GM12878 (cell line): Measurements from ENCODE around the gene ATG4A. TPM values are rescaled to one million over a fixed set of nuclear protein-coding genes. Genes with fewer than 3 reads are reported as not detected.

Source experiments
- ATAC-seq: fragments of 200-7000 bp; cut with Tn5 transposase; 3 replicates; pipeline ENCODE4 v1.9.1; 2020; ENCODE audit warnings: mild to moderate bottlenecking, moderate library complexity
- BruUV-seq: library from RNA; stranded (reverse); fragments of 400-500 nt; replicated peaks from 2 replicates; lab custom pipeline; 2021; lab: Mats Ljungman, UMichigan
- CTCF ChIA-PET: fragments of 300-600 bp; sonication (Branson Sonifier 250); formaldehyde crosslinking; extraction: SDS; loops from one replicate; lab custom pipeline; 2021; ENCODE audit warnings: inconsistent platforms; lab: Yijun Ruan, JAX
- POLR2A ChIA-PET: fragments of 350-600 bp; formaldehyde crosslinking; extraction: SDS; loops from one replicate; lab custom pipeline; 2021; ENCODE audit warnings: inconsistent platforms; lab: Charles Lee
- RAD21 ChIA-PET: fragments of 300-600 bp; sonication (Branson Sonifier 250); formaldehyde crosslinking; loops from one replicate; lab custom pipeline; 2023; ENCODE audit warnings: antibody characterized with exemption; ENCODE audit not compliant: unreplicated experiment; lab: Charles Lee
- SMC1A ChIA-PET: fragments of 300-600 bp; sonication (Branson Sonifier 250); formaldehyde crosslinking; loops from one replicate; lab custom pipeline; 2023; ENCODE audit not compliant: unreplicated experiment, uncharacterized antibody; lab: Charles Lee
- DNase-seq: peaks from one replicate; pipeline ENCODE4 v3.0.0-alpha.2; 2011; ENCODE audit warnings: low read depth, low spot score
- FAIRE-seq: peaks from 3 replicates; lab custom pipeline; 2011; peaks lifted over from hg19 to GRCh38; lab: Jason Lieb, UNC
- H2AFZ ChIP-seq: 2 replicates; pipeline ENCODE4 v1.6.0; 2011; ENCODE audit warnings: low read depth, low read length, control low read depth; ENCODE audit not compliant: control insufficient read depth
- H3K27ac ChIP-seq: 2 replicates; pipeline ENCODE4 v1.5.1; 2011; ENCODE audit warnings: control low read depth; ENCODE audit not compliant: control insufficient read depth, insufficient read depth
- H3K27me3 ChIP-seq, 2 experiments: replicated peaks in 1 of 2; 2 replicates each; pipeline versions ENCODE4 v1.6.0 to v1.6.1; 2011; ENCODE audit warnings: low read length in 1 of 2; ENCODE audit not compliant: control insufficient read depth in 2 of 2, insufficient read depth in 2 of 2
- H3K36me3 ChIP-seq, 2 experiments: 2 replicates each; pipeline ENCODE4 v1.5.1; 2011; ENCODE audit warnings: low read length in 1 of 2; ENCODE audit not compliant: control insufficient read depth in 2 of 2, insufficient read depth in 2 of 2
- H3K4me1 ChIP-seq: 2 replicates; pipeline ENCODE4 v1.6.1; 2011; ENCODE audit warnings: mild to moderate bottlenecking, low read length, moderate library complexity, mixed read lengths; ENCODE audit not compliant: control insufficient read depth, insufficient read depth
- H3K4me2 ChIP-seq: 2 replicates; pipeline ENCODE4 v1.6.0; 2011; ENCODE audit warnings: control low read depth; ENCODE audit not compliant: control insufficient read depth, insufficient read depth
- H3K4me3 ChIP-seq: fragments of 200-600 bp; sonication (generic); 2 replicates; pipeline ENCODE4 v1.5.1; 2016
- H3K79me2 ChIP-seq: 2 replicates; pipeline ENCODE4 v1.6.0; 2011; ENCODE audit warnings: low read length; ENCODE audit not compliant: control insufficient read depth, insufficient read depth
- H3K9ac ChIP-seq: 2 replicates; pipeline ENCODE4 v1.8.0; 2011; ENCODE audit warnings: low read length, control low read depth, mixed read lengths; ENCODE audit not compliant: control insufficient read depth, insufficient read depth
- H3K9me3 ChIP-seq: replicated peaks from 3 replicates; pipeline ENCODE4 v1.5.1; 2011; ENCODE audit warnings: mild to moderate bottlenecking, low read length; ENCODE audit not compliant: control insufficient read depth, insufficient read depth
- H4K20me1 ChIP-seq: 2 replicates; pipeline ENCODE4 v1.6.0; 2011; ENCODE audit not compliant: control insufficient read depth, insufficient read depth
- CTCF ChIP-seq, 3 experiments: IDR thresholded peaks in 2 of 3; conservative IDR thresholded peaks in 1 of 3; 2 replicates each; pipeline ENCODE4 v1.5.1; 2011; ENCODE audit warnings: low read depth in 3 of 3, low read length in 3 of 3, mild to moderate bottlenecking in 3 of 3, control low read depth in 2 of 3, moderate library complexity in 2 of 3, inconsistent platforms in 1 of 3, mixed read lengths in 1 of 3; ENCODE audit not compliant: control insufficient read depth in 2 of 3, insufficient read depth in 1 of 3; ENCODE audit errors: extremely low read depth in 1 of 3
- ESRRA ChIP-seq: IDR thresholded peaks from 2 replicates; pipeline ENCODE4 v1.6.1; 2012; ENCODE audit warnings: mild to moderate bottlenecking, low read length, improper control_type of control experiment
- RAD21 ChIP-seq: IDR thresholded peaks from 2 replicates; pipeline ENCODE4 v1.6.1; 2011; ENCODE audit warnings: mild to moderate bottlenecking, low read depth, low read length, moderate library complexity; ENCODE audit not compliant: insufficient read depth
- SMC3 ChIP-seq: IDR thresholded peaks from 2 replicates; pipeline ENCODE4 v1.6.1; 2011; ENCODE audit warnings: low read length, improper control_type of control experiment, borderline replicate concordance
- WGBS: methylation state at CpG from one replicate; pipeline ENCODE4 v1.1.6; 2016; ENCODE audit warnings: low lambda C conversion rate; ENCODE audit not compliant: insufficient replicate concordance, insufficient coverage; ENCODE audit errors: missing lambda C conversion rate; 5-methylcytosine and 5-hydroxymethylcytosine counted together
- in situ Hi-C: fragments of 300-500 bp; cut with MboI; formaldehyde crosslinking; loops from 9 replicates; pipeline ENCODE4 v1.14.3; 2018; ENCODE audit warnings: mixed read lengths
- intact Hi-C: fragments of 100-400 bp; cut with micrococcal nuclease; formaldehyde crosslinking; loops from one replicate; pipeline ENCODE4 v1.14.2; 2022; ENCODE audit not compliant: unreplicated experiment
- polyA plus RNA-seq, 11 experiments: library from polyadenylated mRNA; depleted of rRNA in 4 of 11; unstranded in 6 of 11; stranded (reverse) in 5 of 11; fragments of >200 nt; fragmentation: Nextera tagmentation in 4 of 11; fragmentation: Illumina TruSeq in 1 of 11; extraction: Ambion mirVana in 4 of 11; extraction: Trizol in 1 of 11; gene quantifications; 1 replicate in 1 of 11; 2 replicates in 10 of 11; pipeline versions ENCODE4 v1.2.1 to v1.2.3, GENCODE V29; 2011 to 2016; ENCODE audit warnings: inconsistent platforms in 2 of 11, missing spikeins in 2 of 11, low read depth in 1 of 11
- total RNA-seq, 4 experiments: library from RNA; depleted of rRNA in 3 of 4; stranded (reverse); fragments of >200 nt in 3 of 4; fragmentation: Illumina TruSeq in 1 of 4; extraction: Trizol in 1 of 4; gene quantifications; 2 replicates each; pipeline versions ENCODE4 v1.2.1 to v1.2.3, GENCODE V29; 2013 to 2021

ATG4A gene
- total and polyA plus RNA-seq, 10 of the 15 experiments (the other 5 are each of a cell fraction or from before 2014, with no cell fraction given): 9.1 to 22.0 (median 15.5) TPM

- Histone ChIP-seq H4K20me1 (no peaks in the 10 kb centered on the region), H3K4me3 (no peak overlapping the region), H3K27me3 (peaks cover 0 to 7% of the 10 kb centered on the region in 2 experiments; a peak in 1 of 4 replicates), H3K9me3 (no peaks in the 10 kb centered on the region), H2AFZ (no peak overlapping the region), H3K27ac (no peak overlapping the region), H3K4me1 (no peaks in the 10 kb centered on the region), H3K9ac (no peak overlapping the region), H3K4me2 (no peak overlapping the region), H3K36me3 (no peaks in the 10 kb centered on the region), H3K79me2 (no peaks in the 10 kb centered on the region)
- ChIA-PET SMC1A (interaction anchor here (0.7 to 1.6 kb wide), 4 partner anchors 11 to 1185 kb away, joined by 3 to 4 read pairs (median 3); no protein-coding TSS in a partner anchor), POLR2A (no interaction called here), RAD21 (interaction anchor here (0.6 to 0.8 kb wide), 2 partner anchors 103 to 339 kb away, joined by 3 read pairs; no protein-coding TSS in a partner anchor), CTCF (interaction anchor here (0.7 to 1.7 kb wide), 12 partner anchors 9 to 1401 kb away, joined by 3 to 8 read pairs (median 4); no protein-coding TSS in a partner anchor)
- FAIRE-seq (peak; percentile 13), ATAC-seq (peak; percentile 62), DNase-seq (no peak)
- TF ChIP-seq RAD21 (peak; percentile 50), SMC3 (peak; percentile 20; the same call in 1 of the 2 replicates), CTCF (IDR thresholded peaks at IDR 0.05 in 2 of 3, conservative IDR thresholded peaks at IDR 0.05 in 1 of 3; ENCODE audit: control insufficient read depth in 2 of 3, extremely low read depth in 1 of 3, insufficient read depth in 1 of 3, low read depth in 3 of 3, low read length in 3 of 3) (peak; percentile 47 to 64 (median 54)), ESRRA (no peak)
- WGBS: 0% methylated on average over 4 of the region's 4 CpGs
- in situ Hi-C loops: no loop called here
- intact Hi-C loops: no loop called here
- no TSS peak for BruUV-seq
Observed at GRCh38 chrX:108199691-108200090, 108.1 kb downstream of the ATG4A start.
